ENCODE data around the gene PAPSS2. TPM values are rescaled to one million over a fixed set of nuclear protein-coding genes. Genes with fewer than 3 reads are reported as not detected.
A peak's percentile ranks its signal among the peaks of the same experiment; 100 is the strongest.

The PAPSS2 gene
- total and polyA plus RNA-seq, 5 donors from 2014 or later: 0.07 to 0.14 (median 0.08) TPM; not detected in 2

GRCh38 chr10:87716348-87716670, 56.6 kb downstream of the PAPSS2 start:
- H3K27me3 Mint-ChIP-seq: peaks cover 21% of the 10 kb centered on the region
- H3K9me3 Mint-ChIP-seq: no peaks in the 10 kb centered on the region
- no peaks in the 10 kb centered on the region for H3K4me1 ChIP-seq (ENCODE audit: control insufficient read depth, insufficient read depth, low read length, poor library complexity, severe bottlenecking)
- no peak overlapping the region for H3K4me3 Mint-ChIP-seq
- ATAC-seq (ENCODE audit: low read depth in 2 of 2): no peak
- DNase-seq: peak in 1 of 3 donors; percentile 7
- no peaks in the 10 kb centered on the region for H3K9me3 ChIP-seq (ENCODE audit: control insufficient read depth in 2 of 2, low read length in 2 of 2)
- no peak overlapping the region for H3K27ac Mint-ChIP-seq
- peaks cover 2% of the 10 kb centered on the region for H3K27me3 ChIP-seq (ENCODE audit: control insufficient read depth, insufficient read depth, low read length)
- no peaks in the 10 kb centered on the region for H3K36me3 Mint-ChIP-seq
- peaks cover 0 to 2% (median under 1%) of the 10 kb centered on the region in 4 donors for H3K4me1 Mint-ChIP-seq
- no peak overlapping the region for H3K27ac ChIP-seq (ENCODE audit: insufficient read depth, low read length, poor library complexity, severe bottlenecking)
- H3K4me3 ChIP-seq (ENCODE audit: low read depth, low read length): no peak overlapping the region
- no peaks in the 10 kb centered on the region for H3K36me3 ChIP-seq (ENCODE audit: control insufficient read depth, insufficient read depth, low read length)

DNA sequence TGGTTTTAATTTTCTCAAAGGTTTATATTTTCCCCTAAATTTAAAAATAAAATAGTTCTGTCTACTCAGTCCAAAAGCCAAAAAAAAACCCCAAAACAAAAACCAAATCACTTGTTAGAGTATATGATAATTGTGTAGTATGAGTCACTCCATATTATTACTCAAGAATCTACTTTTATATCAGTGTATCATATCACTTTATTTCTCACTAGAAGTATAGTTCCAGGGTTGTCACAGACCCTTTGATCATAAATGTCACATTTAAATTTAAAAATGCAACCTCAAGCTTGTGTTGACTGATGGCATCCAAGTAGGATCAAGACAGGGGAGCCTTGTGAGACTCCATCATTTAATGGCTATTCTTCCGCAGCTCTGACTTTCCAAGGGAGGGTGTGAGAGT, 61.0 kb downstream of the PAPSS2 start:
- Mint-ChIP-seq H3K36me3 (no peaks in the 10 kb centered on the region), H3K9me3 (no peaks in the 10 kb centered on the region), H3K27ac (no peak overlapping the region), H3K27me3 (peaks cover 21% of the 10 kb centered on the region), H3K4me3 (no peak overlapping the region), H3K4me1 (peaks cover 0 to 2% (median under 1%) of the 10 kb centered on the region in 4 donors)
- ATAC-seq (ENCODE audit: low read depth in 2 of 2) (no peak), DNase-seq (no peak)
- H3K27me3 ChIP-seq (ENCODE audit: control insufficient read depth, insufficient read depth, low read length): peaks cover 3% of the 10 kb centered on the region
- no peak overlapping the region for H3K4me3 ChIP-seq (ENCODE audit: low read depth, low read length)
- no peaks in the 10 kb centered on the region for H3K36me3 ChIP-seq (ENCODE audit: control insufficient read depth, insufficient read depth, low read length)
- no peaks in the 10 kb centered on the region for H3K4me1 ChIP-seq (ENCODE audit: control insufficient read depth, insufficient read depth, low read length, poor library complexity, severe bottlenecking)
- H3K9me3 ChIP-seq (ENCODE audit: control insufficient read depth in 2 of 2, low read length in 2 of 2): no peaks in the 10 kb centered on the region
- H3K27ac ChIP-seq (ENCODE audit: insufficient read depth, low read length, poor library complexity, severe bottlenecking): no peak overlapping the region

DNA sequence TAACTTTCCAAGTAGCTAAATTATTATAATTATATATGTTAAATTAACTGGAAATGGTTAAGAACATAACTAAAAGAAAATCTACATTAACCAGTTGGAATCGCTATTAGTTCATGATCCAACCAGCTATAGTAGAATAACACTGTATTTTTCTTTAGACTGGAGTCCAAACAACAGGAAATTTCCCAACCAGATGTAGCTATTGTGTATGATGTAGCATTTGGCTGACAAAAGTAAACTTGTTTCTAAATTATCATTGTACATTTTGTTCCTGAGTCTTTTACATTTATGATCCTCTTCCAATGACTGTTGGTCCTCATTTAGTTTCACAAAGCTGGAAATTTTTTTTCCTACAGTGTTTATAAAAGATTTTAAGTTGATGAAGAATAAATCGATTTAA, 62.1 kb downstream of the PAPSS2 start:
- Histone ChIP-seq H3K27ac (ENCODE audit: insufficient read depth, low read length, poor library complexity, severe bottlenecking) (no peak overlapping the region), H3K4me3 (ENCODE audit: low read depth, low read length) (no peak overlapping the region), H3K27me3 (ENCODE audit: control insufficient read depth, insufficient read depth, low read length) (peaks cover 3% of the 10 kb centered on the region), H3K36me3 (ENCODE audit: control insufficient read depth, insufficient read depth, low read length) (no peaks in the 10 kb centered on the region), H3K4me1 (ENCODE audit: control insufficient read depth, insufficient read depth, low read length, poor library complexity, severe bottlenecking) (no peaks in the 10 kb centered on the region), H3K9me3 (ENCODE audit: control insufficient read depth in 2 of 2, low read length in 2 of 2) (no peaks in the 10 kb centered on the region)
- Mint-ChIP-seq H3K36me3 (no peaks in the 10 kb centered on the region), H3K9me3 (no peaks in the 10 kb centered on the region), H3K27me3 (peaks cover 25% of the 10 kb centered on the region), H3K4me1 (no peaks in the 10 kb centered on the region), H3K27ac (no peak overlapping the region), H3K4me3 (no peak overlapping the region)
- DNase-seq (no peak), ATAC-seq (ENCODE audit: low read depth in 2 of 2) (no peak)

DNA sequence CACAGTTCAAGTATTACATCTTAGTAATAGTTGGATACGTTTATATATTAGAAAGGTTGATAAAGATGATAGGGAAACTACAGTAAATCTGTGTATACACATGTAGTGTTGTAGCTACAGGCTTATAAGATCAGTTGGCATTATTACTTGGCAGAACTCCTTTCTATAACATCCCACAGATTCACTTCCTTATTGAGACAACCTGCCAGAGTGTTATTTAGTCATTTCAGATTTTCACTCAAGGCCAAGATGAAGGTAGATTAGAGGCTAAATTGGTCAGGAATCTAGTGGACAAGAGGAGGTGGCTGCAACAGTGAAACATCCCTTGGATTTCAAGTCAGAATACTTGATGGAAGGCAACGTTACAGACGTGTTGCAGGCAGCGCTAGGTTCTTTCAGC, 63.0 kb downstream of the PAPSS2 start:
- H3K4me3 ChIP-seq (ENCODE audit: low read depth, low read length): no peak overlapping the region
- no peaks in the 10 kb centered on the region for H3K9me3 Mint-ChIP-seq
- no peaks in the 10 kb centered on the region for H3K36me3 Mint-ChIP-seq
- H3K36me3 ChIP-seq (ENCODE audit: control insufficient read depth, insufficient read depth, low read length): no peaks in the 10 kb centered on the region
- H3K27me3 Mint-ChIP-seq: peaks cover 31% of the 10 kb centered on the region
- no peak for ATAC-seq (ENCODE audit: low read depth in 2 of 2)
- H3K9me3 ChIP-seq (ENCODE audit: control insufficient read depth in 2 of 2, low read length in 2 of 2): no peaks in the 10 kb centered on the region
- no peak for DNase-seq
- no peak overlapping the region for H3K27ac Mint-ChIP-seq
- H3K27me3 ChIP-seq (ENCODE audit: control insufficient read depth, insufficient read depth, low read length): peaks cover 8% of the 10 kb centered on the region
- H3K4me3 Mint-ChIP-seq: no peak overlapping the region
- H3K27ac ChIP-seq (ENCODE audit: insufficient read depth, low read length, poor library complexity, severe bottlenecking): no peak overlapping the region
- no peaks in the 10 kb centered on the region for H3K4me1 Mint-ChIP-seq
- no peaks in the 10 kb centered on the region for H3K4me1 ChIP-seq (ENCODE audit: control insufficient read depth, insufficient read depth, low read length, poor library complexity, severe bottlenecking)

DNA sequence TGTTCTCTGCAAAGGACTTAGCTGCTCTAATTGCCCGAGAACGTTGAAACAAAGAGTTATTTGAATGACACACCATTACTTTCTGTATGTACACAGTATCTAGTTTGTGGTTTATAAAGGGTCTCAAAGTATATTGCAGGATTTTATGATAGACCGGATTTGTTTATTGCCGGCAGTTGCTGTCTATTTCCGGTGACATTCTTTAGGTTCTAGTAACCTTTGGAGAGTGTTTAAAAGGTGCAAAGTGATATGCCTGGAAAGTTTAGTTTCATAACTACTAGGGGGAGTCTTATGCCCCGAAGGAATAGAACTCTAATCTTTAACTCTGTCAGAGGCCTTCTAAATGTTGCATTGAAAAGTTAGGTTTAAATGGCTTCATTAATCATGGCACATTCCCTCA, 63.8 kb downstream of the PAPSS2 start:
- ATAC-seq (ENCODE audit: low read depth in 2 of 2) (no peak), DNase-seq (no peak)
- Histone ChIP-seq H3K9me3 (ENCODE audit: control insufficient read depth in 2 of 2, low read length in 2 of 2) (no peaks in the 10 kb centered on the region), H3K4me1 (ENCODE audit: control insufficient read depth, insufficient read depth, low read length, poor library complexity, severe bottlenecking) (no peaks in the 10 kb centered on the region), H3K27me3 (ENCODE audit: control insufficient read depth, insufficient read depth, low read length) (peaks cover 8% of the 10 kb centered on the region), H3K4me3 (ENCODE audit: low read depth, low read length) (no peak overlapping the region), H3K27ac (ENCODE audit: insufficient read depth, low read length, poor library complexity, severe bottlenecking) (no peak overlapping the region), H3K36me3 (ENCODE audit: control insufficient read depth, insufficient read depth, low read length) (no peaks in the 10 kb centered on the region)
- Mint-ChIP-seq H3K36me3 (no peaks in the 10 kb centered on the region), H3K27ac (no peak overlapping the region), H3K4me1 (no peaks in the 10 kb centered on the region), H3K4me3 (no peak overlapping the region), H3K9me3 (no peaks in the 10 kb centered on the region), H3K27me3 (peaks cover 25% of the 10 kb centered on the region)

DNA sequence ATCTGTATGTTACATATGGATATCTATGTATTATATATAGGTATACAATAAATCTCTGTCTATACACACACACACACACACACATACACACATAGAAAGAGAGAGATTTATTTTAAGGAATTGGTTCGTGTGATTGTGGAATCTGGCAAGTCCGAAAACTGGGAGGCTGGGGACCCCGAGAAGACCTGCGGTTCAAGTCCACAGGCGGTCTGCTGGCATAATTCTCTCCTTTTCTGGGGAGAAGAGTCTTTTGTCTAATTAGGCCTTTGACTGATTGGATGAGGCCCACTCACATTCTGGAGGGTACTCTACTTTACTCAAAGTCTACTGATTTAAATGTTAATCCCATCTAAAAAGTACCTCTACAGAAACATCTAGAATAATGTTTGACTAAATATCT, 65.1 kb downstream of the PAPSS2 start:
- Mint-ChIP-seq H3K4me1 (no peaks in the 10 kb centered on the region), H3K36me3 (no peaks in the 10 kb centered on the region), H3K27me3 (peaks cover 20% of the 10 kb centered on the region), H3K9me3 (no peaks in the 10 kb centered on the region), H3K27ac (no peak overlapping the region), H3K4me3 (no peak overlapping the region)
- H3K4me3 ChIP-seq (ENCODE audit: low read depth, low read length): no peak overlapping the region
- no peaks in the 10 kb centered on the region for H3K36me3 ChIP-seq (ENCODE audit: control insufficient read depth, insufficient read depth, low read length)
- H3K27me3 ChIP-seq (ENCODE audit: control insufficient read depth, insufficient read depth, low read length): peaks cover 8% of the 10 kb centered on the region
- H3K4me1 ChIP-seq (ENCODE audit: control insufficient read depth, insufficient read depth, low read length, poor library complexity, severe bottlenecking): no peaks in the 10 kb centered on the region
- H3K9me3 ChIP-seq (ENCODE audit: control insufficient read depth in 2 of 2, low read length in 2 of 2): no peaks in the 10 kb centered on the region
- no peak for ATAC-seq (ENCODE audit: low read depth in 2 of 2)
- DNase-seq: no peak
- no peak overlapping the region for H3K27ac ChIP-seq (ENCODE audit: insufficient read depth, low read length, poor library complexity, severe bottlenecking)

DNA sequence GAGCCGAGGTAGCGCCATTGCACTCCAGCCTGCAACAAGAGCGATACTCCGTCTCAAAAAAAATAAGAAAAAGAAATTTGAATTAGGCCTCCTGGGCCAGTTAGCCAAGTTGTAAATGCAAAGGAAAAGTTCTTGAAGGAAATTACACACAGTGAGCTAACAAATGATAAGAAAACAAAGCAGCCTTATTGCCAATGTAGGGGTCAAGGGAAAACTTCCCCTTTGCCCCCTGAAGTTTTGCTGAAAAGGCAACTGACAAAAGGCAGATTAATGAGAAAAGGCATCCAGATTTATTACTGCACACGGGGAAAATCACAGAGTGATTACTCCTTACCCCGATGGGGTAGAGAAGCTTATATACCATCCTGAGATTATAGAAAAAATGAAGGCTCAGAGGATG, 70.3 kb downstream of the PAPSS2 start:
- no peak overlapping the region for H3K4me3 ChIP-seq (ENCODE audit: low read depth, low read length)
- ATAC-seq (ENCODE audit: low read depth in 2 of 2) (no peak), DNase-seq (no peak)
- H3K27ac Mint-ChIP-seq: no peak overlapping the region
- H3K4me3 Mint-ChIP-seq: no peak overlapping the region
- no peaks in the 10 kb centered on the region for H3K4me1 Mint-ChIP-seq
- no peaks in the 10 kb centered on the region for H3K9me3 ChIP-seq (ENCODE audit: control insufficient read depth in 2 of 2, low read length in 2 of 2)
- H3K36me3 ChIP-seq (ENCODE audit: control insufficient read depth, insufficient read depth, low read length): no peaks in the 10 kb centered on the region
- H3K4me1 ChIP-seq (ENCODE audit: control insufficient read depth, insufficient read depth, low read length, poor library complexity, severe bottlenecking): no peaks in the 10 kb centered on the region
- peaks cover 6% of the 10 kb centered on the region for H3K27me3 ChIP-seq (ENCODE audit: control insufficient read depth, insufficient read depth, low read length)
- H3K27ac ChIP-seq (ENCODE audit: insufficient read depth, low read length, poor library complexity, severe bottlenecking): no peak overlapping the region
- no peaks in the 10 kb centered on the region for H3K9me3 Mint-ChIP-seq
- no peaks in the 10 kb centered on the region for H3K36me3 Mint-ChIP-seq
- peaks cover 25% of the 10 kb centered on the region for H3K27me3 Mint-ChIP-seq

DNA sequence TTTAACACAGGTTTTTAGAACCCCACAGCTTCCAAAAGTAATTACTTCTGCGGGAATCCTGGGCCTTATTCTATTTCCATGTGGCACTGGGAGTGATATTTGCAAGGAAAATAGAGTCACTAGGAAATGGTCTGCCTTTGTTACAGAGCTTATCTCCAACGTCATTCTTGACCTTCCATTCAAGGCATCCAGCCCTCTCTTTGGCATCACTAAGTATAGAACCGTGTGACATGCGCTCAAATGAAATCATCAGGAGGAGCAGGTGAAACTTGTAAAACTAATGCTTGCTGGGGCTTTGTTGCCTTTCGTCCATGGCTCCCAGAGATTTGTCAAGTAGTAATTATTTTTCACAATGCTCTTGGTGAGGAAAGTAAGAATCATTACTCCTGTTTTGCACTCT, 73.4 kb downstream of the PAPSS2 start:
- peaks cover 12% of the 10 kb centered on the region for H3K27me3 ChIP-seq (ENCODE audit: control insufficient read depth, insufficient read depth, low read length)
- Mint-ChIP-seq H3K4me1 (no peaks in the 10 kb centered on the region), H3K27me3 (peaks cover 38% of the 10 kb centered on the region), H3K27ac (no peak overlapping the region), H3K4me3 (no peak overlapping the region), H3K36me3 (no peaks in the 10 kb centered on the region), H3K9me3 (peaks cover 0 to 1% (median 0%) of the 10 kb centered on the region in 7 donors)
- no peaks in the 10 kb centered on the region for H3K4me1 ChIP-seq (ENCODE audit: control insufficient read depth, insufficient read depth, low read length, poor library complexity, severe bottlenecking)
- H3K36me3 ChIP-seq (ENCODE audit: control insufficient read depth, insufficient read depth, low read length): no peaks in the 10 kb centered on the region
- no peak overlapping the region for H3K27ac ChIP-seq (ENCODE audit: insufficient read depth, low read length, poor library complexity, severe bottlenecking)
- no peak for DNase-seq
- H3K9me3 ChIP-seq (ENCODE audit: control insufficient read depth in 2 of 2, low read length in 2 of 2): no peaks in the 10 kb centered on the region
- no peak for ATAC-seq (ENCODE audit: low read depth in 2 of 2)
- H3K4me3 ChIP-seq (ENCODE audit: low read depth, low read length): no peak overlapping the region

Data from CD4-positive, CD25-positive, alpha-beta regulatory T cell (primary cell).